ENCODE measurements around the gene ASIC2. TPM values are rescaled to one million over a fixed set of nuclear protein-coding genes. Genes with fewer than 3 reads are reported as not detected.

Gene ASIC2
- total RNA-seq, 4 donors from 2014 or later: 0.80 to 1.8 (median 1.4) TPM; not detected in 1

GRCh38 chr17:33267271-33267790 is 25.8 kb downstream of the ASIC2 start:
- TF ChIP-seq POLR2A (IDR thresholded peaks at IDR 0.05): no peak
- no peak for TF ChIP-seq CTCF (IDR thresholded peaks at IDR 0.05)
- no peaks in the 10 kb centered on the region for H3K9me3 ChIP-seq
- no peaks in the 10 kb centered on the region for H3K27me3 ChIP-seq
- peaks cover 0 to 4% (median 0%) of the 10 kb centered on the region in 4 donors for H3K4me1 ChIP-seq
- DNase-seq: no peak
- H3K36me3 ChIP-seq: no peaks in the 10 kb centered on the region
- H3K27ac ChIP-seq: peak overlapping the region in 2 of 4 donors; percentile 40 to 70
- H3K4me3 ChIP-seq: no peak overlapping the region

- Histone ChIP-seq H3K4me1 (peaks cover 0 to 4% (median 0%) of the 10 kb centered on the region in 4 donors), H3K36me3 (no peaks in the 10 kb centered on the region), H3K27ac (no peak overlapping the region), H3K4me3 (no peak overlapping the region), H3K27me3 (no peaks in the 10 kb centered on the region), H3K9me3 (no peaks in the 10 kb centered on the region)
- no peak for DNase-seq
- TF ChIP-seq POLR2A (IDR thresholded peaks at IDR 0.05) (no peak), CTCF (IDR thresholded peaks at IDR 0.05) (no peak)
These were observed 26.5 kb downstream of the ASIC2 start for GRCh38 chr17:33266611-33267010.

- Histone ChIP-seq H3K4me3 (no peak overlapping the region), H3K27ac (no peak overlapping the region), H3K27me3 (no peaks in the 10 kb centered on the region), H3K9me3 (no peaks in the 10 kb centered on the region), H3K4me1 (peaks cover 0 to 4% (median 0%) of the 10 kb centered on the region in 4 donors), H3K36me3 (no peaks in the 10 kb centered on the region)
- TF ChIP-seq POLR2A (IDR thresholded peaks at IDR 0.05): no peak
- no peak for TF ChIP-seq CTCF (IDR thresholded peaks at IDR 0.05)
- DNase-seq: no peak
These were observed 27.0 kb downstream of the ASIC2 start for GRCh38 chr17:33266116-33266515.

- DNase-seq: no peak
- peaks cover 0 to 4% (median 0%) of the 10 kb centered on the region in 4 donors for H3K4me1 ChIP-seq
- no peak overlapping the region for H3K4me3 ChIP-seq
- no peaks in the 10 kb centered on the region for H3K9me3 ChIP-seq
- TF ChIP-seq CTCF (IDR thresholded peaks at IDR 0.05) (no peak), POLR2A (IDR thresholded peaks at IDR 0.05) (no peak)
- no peaks in the 10 kb centered on the region for H3K27me3 ChIP-seq
- H3K27ac ChIP-seq: no peak overlapping the region
- no peaks in the 10 kb centered on the region for H3K36me3 ChIP-seq
These were observed 29.7 kb downstream of the ASIC2 start for GRCh38 chr17:33263396-33263795.

GRCh38 chr17:33262266-33263123 is 30.6 kb downstream of the ASIC2 start:
- Histone ChIP-seq H3K4me3 (no peak overlapping the region), H3K4me1 (peaks cover 0 to 1% (median 0%) of the 10 kb centered on the region in 4 donors), H3K36me3 (no peaks in the 10 kb centered on the region), H3K9me3 (no peaks in the 10 kb centered on the region), H3K27me3 (no peaks in the 10 kb centered on the region), H3K27ac (no peak overlapping the region)
- TF ChIP-seq CTCF (IDR thresholded peaks at IDR 0.05) (no peak), POLR2A (IDR thresholded peaks at IDR 0.05) (no peak)
- DNase-seq: no peak
